ENCODE results near the gene SOX11.

The SOX11 gene

DNA sequence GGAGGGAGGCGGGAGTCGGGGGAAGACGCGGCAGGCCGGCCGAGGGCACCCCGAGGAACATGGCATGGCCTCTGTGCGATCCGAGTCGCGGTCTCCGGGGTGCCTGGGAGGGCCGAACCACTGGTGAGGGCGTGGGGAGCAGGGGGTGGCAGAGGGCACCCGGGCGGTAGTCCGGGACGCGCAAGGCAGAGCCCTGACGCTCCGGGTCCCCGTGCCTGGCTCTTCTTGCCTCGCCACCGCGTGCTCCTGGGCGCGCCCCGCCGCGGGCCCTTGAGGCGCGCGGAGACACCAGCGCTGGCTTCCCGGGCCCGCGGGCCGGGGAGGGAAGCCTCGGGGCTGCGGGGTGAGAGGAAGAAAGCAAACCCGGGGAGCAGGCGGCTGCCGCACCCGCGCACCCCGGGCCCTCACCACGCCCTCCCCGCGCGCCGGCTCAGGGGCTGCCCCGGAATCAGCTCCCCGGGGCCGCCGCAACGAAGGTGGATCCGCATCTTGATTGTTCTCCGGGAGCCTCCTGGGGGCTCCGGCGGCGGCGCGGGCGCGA is 4.3 kb downstream of the SOX11 start:
- in situ Hi-C loops (cut with MboI; ENCODE audit: low pct_unique_long_range_greater_than_20kb, low sequenced_read_pairs, unreplicated experiment) = no loop called here
- DNase-seq (ENCODE audit: low spot score) = no peak
- TF ChIP-seq, protein P1, sequence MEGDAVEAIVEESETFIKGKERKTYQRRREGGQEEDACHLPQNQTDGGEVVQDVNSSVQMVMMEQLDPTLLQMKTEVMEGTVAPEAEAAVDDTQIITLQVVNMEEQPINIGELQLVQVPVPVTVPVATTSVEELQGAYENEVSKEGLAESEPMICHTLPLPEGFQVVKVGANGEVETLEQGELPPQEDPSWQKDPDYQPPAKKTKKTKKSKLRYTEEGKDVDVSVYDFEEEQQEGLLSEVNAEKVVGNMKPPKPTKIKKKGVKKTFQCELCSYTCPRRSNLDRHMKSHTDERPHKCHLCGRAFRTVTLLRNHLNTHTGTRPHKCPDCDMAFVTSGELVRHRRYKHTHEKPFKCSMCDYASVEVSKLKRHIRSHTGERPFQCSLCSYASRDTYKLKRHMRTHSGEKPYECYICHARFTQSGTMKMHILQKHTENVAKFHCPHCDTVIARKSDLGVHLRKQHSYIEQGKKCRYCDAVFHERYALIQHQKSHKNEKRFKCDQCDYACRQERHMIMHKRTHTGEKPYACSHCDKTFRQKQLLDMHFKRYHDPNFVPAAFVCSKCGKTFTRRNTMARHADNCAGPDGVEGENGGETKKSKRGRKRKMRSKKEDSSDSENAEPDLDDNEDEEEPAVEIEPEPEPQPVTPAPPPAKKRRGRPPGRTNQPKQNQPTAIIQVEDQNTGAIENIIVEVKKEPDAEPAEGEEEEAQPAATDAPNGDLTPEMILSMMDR (IDR thresholded peaks at IDR 0.05; ENCODE audit: extremely low read depth, insufficient read depth, missing control alignments) = no peak

- in situ Hi-C loops (cut with MboI; ENCODE audit: low pct_unique_long_range_greater_than_20kb, low sequenced_read_pairs, unreplicated experiment) = no loop called here
- TF ChIP-seq, protein P1 (IDR thresholded peaks at IDR 0.05; ENCODE audit: extremely low read depth, insufficient read depth, missing control alignments) = no peak
- no peak for DNase-seq (ENCODE audit: low spot score)
Measured at GRCh38 chr2:5696945-5697521, 4.8 kb downstream of the SOX11 start.

DNA sequence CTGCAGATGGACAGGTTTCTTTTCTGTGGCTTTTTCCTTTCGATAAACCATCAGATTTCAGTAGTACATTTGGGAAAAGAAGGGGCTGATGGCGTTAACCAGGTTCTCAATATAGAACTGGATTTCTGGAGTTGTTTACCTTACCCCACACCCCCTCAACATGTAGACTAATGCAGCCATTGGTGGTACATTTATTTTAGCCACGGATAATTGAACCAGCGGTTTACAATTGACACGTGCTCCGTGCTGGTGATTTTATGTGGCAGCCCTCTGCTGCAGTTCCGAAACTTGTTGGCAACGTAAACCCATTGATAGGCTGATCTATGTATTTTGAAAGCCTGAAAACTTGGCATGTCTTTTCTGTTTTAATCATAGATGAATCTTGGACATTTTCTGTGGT is 5.4 kb downstream of the SOX11 start:
- in situ Hi-C loops (cut with MboI; ENCODE audit: low pct_unique_long_range_greater_than_20kb, low sequenced_read_pairs, unreplicated experiment) = no loop called here
- no peak for DNase-seq (ENCODE audit: low spot score)
- TF ChIP-seq, protein P1 (IDR thresholded peaks at IDR 0.05; ENCODE audit: extremely low read depth, insufficient read depth, missing control alignments) = no peak

GRCh38 chr2:5698134-5698533 is 6.0 kb downstream of the SOX11 start:
- in situ Hi-C loops (cut with MboI; ENCODE audit: low pct_unique_long_range_greater_than_20kb, low sequenced_read_pairs, unreplicated experiment) = no loop called here
- no peak for DNase-seq (ENCODE audit: low spot score)
- TF ChIP-seq, protein P1 (IDR thresholded peaks at IDR 0.05; ENCODE audit: extremely low read depth, insufficient read depth, missing control alignments) = no peak

DNA sequence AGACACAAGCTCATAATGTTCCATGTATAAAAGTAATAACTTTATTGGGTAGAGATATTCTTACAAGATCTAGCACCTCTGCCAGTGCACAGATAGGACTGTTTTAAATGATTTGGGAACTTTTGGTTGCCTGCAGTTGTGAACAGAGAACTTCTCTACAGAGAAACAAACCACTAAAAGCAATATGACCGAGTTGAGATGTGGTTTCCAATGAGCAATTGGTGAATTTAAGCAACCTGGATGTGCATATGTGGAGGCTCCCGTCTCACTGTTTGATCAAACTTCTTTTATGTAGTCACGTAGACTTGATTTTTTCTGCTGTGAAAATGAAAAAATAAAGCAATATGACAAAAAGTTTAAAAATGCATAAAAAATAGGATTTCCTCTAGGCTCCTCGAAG is 7.8 kb downstream of the SOX11 start:
- TF ChIP-seq, protein P1 (IDR thresholded peaks at IDR 0.05; ENCODE audit: extremely low read depth, insufficient read depth, missing control alignments) = no peak
- in situ Hi-C loops (cut with MboI; ENCODE audit: low pct_unique_long_range_greater_than_20kb, low sequenced_read_pairs, unreplicated experiment) = no loop called here
- DNase-seq (ENCODE audit: low spot score) = no peak

DNA sequence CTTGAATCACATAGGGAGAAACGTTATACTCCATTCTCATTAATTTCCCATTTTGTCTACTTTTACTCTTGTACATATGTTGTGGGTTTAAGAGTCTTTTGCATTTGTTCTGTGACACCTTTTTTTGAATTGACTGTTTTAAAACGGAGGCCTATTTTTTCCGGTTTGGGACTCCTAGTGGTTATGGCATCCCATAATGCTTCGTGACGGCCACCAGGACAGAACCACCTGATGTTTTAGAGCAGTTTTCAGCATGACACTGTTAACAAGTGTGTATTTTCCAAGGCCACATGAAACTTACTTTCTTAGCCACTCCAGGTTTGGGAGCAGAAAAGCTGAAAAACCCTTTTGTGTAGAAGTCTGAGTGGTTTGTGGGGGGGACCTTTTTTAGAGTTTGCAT is 8.4 kb downstream of the SOX11 start:
- TF ChIP-seq, protein P1 (IDR thresholded peaks at IDR 0.05; ENCODE audit: extremely low read depth, insufficient read depth, missing control alignments) = no peak
- in situ Hi-C loops (cut with MboI; ENCODE audit: low pct_unique_long_range_greater_than_20kb, low sequenced_read_pairs, unreplicated experiment) = no loop called here
- DNase-seq (ENCODE audit: low spot score) = no peak
